Right renal pelvis (tissue), 4 donors: ENCODE measurements around the gene PPP1R1C. TPM values are rescaled to one million over a fixed set of nuclear protein-coding genes. Genes with fewer than 3 reads are reported as not detected.
"Not testable (repeated sequence)": the region's sequence is repeated elsewhere in the genome, so short reads cannot be mapped to it uniquely, and the experiment has no call there.

ENCODE experiments used
- DNase-seq, 4 donors: peaks; one replicate each; pipeline ENCODE4 v3.0.0-alpha.2; 2013; ENCODE audit warnings: low read depth in 4 of 4, low spot score in 3 of 4, missing footprints in 1 of 4
- polyA plus RNA-seq, 4 donors: library from polyadenylated mRNA; unstranded; fragments of 120-200 nt; gene quantifications; one replicate each; pipeline ENCODE4 v1.2.1, GENCODE V29; 2013; ENCODE audit not compliant: insufficient read length in 4 of 4

The PPP1R1C gene, protein sequence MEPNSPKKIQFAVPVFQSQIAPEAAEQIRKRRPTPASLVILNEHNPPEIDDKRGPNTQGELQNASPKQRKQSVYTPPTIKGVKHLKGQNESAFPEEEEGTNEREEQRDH
- polyA plus RNA-seq, result 1 to 10 TPM; 1.6 to 2.3 (median 1.9) TPM

DNA sequence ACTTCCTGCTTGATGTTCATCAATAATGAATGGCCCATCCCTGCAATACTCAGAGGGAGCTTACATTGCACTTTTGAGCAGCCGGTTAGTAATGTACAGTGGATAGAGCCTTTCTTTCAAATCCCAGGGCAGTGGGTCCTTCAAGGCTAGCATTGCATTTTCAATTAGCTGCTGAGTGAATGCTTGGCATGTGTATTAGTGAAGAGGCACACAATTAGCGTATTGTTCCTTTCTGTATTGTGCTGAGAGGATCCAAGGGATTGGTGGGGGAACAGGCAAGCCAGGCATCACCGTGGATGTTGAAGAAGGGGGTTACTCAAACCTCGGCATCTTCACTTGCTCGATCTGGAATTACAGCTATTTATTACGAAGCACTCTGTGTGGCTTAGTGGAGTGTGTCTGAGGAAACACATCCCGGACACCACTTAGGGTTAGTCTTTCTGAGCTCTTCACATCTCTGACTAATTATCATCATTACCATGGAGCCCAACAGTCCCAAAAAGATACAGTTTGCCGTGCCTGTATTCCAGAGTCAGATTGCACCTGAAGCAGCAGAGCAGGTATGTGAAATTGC is at the start of gene PPP1R1C:
Gene PPP1R1C (plus strand): TSS at position 222 of the 574 bp plus-strand sequence. CDS start 258 bp downstream, at position 480.
- DNase-seq, result no peak

DNA sequence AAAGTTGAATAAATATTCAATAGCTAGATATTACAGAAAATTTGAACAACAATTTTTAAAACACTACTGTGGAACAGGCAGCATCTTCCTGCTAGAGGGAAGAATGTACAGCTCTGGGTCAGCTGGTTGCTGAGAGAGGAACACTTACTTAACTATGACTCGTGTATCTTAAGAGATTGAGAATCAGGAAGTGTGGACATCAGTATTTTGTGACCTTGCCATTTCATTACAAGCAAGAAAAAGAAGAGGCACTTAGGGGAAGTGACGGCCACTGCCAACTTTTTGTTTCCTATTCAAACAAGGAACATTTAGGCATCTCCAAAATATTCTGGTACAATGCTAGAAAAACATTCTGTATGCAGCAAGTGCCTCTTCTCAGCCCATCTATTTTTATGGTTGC is 48.2 kb upstream of the PPP1R1C start:
- no peak for DNase-seq

DNA sequence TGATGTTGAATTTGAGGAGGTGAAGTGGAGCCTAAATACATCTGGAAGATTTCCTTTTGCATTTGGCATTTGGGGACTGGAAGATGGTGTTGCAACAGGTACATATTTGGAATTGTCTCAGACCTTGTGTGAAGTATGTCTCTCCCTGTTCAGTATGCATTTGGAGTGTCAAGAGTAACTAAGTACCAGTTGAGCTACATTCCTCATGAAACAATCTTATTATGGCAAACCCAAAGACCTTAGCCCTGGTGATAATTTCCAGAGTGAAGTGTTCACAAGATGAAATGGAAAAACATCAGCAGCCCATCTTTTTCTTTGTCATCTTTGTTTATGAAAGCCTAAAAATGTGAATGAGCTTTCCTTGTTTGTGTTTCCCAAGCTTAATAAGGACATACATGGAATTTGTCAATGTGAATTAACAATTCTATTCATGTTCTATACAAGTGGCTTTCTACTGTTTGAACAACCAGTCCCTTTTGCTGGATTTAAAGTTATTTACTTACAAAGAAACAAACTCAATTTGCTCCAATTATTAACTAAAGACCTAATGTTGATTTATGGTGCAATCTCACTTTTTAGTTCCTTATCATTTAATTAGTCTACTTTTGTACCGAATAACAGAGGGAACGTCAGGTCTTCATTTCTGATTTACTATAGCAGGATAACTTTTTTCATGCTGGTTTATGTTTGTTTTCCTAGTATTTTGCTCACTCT is 42.1 kb upstream of the PPP1R1C start:
- no peak for DNase-seq

DNA sequence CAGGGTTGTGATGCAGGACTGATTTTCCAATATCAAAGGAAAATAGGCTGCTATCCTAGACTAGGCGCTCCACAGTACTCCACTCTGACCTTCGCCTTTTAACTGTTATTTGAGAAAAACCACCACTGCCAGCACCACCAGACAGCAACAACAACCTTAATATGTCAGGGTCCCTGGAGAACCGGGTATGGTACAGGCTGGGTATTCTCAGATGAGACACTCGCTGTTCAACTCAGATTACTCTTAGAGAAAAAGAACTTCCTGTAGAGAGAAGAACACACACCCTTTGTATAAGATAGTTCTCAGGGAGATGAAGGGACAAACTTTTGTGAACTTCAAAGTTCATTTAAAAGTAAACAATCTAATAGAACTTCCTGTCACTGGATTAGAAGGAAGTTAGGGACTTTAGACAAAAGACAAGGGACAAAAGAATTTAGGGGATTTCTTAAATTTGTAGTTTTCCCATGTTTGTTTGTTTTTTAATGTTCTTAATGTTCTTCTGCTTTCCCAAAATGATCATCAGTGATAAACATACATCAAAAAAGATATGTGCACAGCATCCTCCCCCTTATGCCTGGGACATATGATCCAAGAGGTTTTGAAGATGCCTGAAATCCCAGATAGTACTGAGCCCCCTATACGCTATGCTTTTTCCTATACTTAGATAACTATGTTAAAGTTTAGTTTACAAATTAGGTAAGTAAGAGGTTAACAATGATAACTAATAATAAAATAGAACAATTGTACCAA is 41.3 kb upstream of the PPP1R1C start:
- DNase-seq, result no peak

DNA sequence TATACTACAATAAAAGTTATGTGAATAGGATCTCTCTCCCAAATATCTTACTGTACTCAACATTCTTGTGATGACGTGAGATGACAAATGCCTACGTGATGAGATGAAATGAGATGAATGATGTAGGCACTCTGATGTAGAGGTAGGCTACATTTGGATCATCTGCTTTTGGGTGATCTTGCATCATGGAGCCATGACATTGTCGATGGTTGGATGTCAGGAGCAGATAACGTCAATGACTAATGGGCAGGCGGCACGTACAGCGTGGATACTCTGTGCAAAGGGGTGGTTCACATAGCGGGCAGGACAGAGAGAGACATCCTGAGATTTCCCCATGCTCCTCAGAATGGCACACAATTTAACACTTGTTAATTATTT is 40.8 kb upstream of the PPP1R1C start:
- DNase-seq, result no peak

DNA sequence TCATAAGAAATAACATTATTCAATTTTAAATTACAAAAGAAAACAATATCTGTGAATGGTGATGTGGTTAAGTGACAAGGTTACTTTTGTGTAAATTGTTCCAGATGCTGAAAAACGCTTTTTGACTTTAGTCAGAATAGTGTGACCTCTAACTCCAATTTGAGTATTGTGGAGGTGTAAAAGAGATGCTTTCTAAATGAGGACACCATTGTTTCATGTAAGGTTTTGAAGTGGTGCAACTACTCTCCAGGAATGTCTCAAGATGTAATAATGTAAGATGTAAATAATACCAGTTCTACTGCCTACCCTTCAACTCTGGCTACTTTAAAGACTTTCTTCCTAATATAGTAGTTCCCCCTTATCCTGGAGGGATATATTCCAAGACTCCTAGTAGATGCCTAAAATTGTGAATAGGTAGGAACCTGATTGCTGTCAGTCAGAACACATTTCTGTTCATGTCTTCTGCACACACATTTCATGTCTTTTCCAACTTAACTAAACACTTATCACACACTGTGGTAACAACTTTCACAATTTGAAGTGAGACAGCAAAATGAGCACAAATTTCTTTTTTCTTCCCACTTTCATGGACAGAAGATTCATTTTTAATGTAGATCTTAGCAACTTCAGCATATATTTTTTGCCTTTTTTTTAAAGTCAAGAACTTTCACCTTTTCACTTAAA is 39.1 kb upstream of the PPP1R1C start:
- DNase-seq, result no peak

DNA sequence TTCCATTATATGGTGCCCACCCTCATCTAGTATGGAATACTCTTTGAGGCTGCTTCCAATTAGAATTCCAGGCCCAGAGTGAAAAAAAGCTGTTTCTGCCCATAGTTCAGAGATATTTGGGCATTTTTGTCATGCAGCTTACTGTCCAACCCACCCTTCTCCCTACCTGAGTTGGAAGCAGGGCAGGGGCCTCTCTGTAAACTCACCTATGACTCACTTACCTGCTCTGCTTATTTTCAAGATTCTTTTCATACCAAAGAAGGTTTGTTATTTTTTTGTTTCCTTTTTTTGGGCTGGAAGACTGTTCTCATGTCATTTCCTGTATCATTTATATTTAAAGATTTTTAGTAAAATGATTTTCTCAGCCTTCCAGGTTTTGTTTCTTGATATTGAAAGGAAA is 38.4 kb upstream of the PPP1R1C start:
- no peak for DNase-seq

DNA sequence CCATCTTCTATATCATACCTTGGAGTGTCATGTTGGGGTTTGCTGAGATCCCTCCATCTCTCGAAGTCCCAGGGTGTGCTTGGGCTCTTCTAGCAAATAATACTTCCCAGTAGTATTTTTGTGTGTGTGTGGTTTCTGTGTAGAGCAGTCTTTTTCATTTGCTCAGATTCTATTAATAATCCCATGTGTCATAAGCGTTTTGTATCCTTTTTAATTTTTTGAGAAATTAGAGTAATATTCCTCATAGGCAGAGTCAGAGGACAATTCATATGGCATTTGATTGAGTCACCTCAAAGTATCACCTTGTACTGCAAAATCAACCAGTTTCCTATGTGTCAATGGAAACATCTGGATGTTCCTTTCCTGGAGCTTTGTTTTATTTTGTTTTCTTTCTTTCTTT is 37.4 kb upstream of the PPP1R1C start:
- DNase-seq, result no peak

DNA sequence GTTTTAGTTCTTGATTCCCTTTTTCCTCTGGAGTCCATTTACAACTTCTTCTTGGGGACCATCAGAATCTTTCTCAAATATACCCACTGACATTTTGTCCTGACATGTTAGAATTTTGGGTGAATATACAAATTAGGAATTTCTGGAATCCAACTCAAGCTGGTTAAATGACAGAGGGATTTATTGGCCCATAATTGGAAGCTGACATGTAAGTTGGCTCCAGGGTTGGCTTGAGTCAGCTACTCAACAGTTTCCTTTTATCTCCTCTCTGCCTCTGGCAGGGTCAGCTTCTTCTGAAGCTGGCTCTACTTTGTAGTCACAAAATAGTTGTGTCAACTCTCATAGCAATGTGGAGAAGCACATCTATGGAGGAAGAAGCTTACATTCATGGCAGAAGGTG is 36.6 kb upstream of the PPP1R1C start:
- DNase-seq, result no peak

DNA sequence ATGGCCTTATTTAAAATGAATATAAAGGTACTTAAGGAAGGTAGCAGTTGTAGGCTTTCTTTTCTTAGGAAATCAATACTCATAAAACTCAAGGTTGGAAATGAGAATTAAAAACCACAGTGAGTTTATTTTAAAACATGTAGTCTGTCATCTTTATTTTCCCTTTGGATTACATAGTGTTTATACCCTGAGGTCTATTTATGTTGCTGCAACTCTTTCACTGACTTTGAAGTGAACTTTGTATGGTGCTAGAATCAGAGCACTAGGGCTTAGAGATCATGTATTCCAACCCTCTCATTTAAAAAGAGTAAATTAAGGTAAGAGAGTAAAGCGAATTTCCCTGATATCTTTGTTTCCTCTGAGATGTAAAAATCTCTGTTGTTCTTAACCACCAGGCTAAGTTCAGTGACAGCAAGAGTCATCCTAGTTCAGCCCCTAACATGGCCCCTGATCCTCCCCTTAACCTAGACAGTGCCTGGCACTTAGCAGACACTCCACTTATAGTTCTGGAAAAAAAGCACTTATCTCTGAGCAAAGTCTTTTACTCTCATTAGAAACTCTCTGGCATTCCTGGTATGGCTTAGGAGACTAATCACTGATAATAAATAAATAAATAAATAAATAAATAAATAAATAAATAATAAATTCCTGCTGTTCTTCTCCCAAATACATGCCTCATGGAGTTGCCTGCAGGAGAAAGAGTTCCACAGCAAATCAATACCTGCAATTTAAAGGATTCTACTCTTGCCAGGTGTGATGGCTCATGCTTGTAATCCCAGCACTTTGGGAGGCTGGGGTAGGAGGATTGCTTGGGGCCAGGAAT is 33.0 kb upstream of the PPP1R1C start:
- DNase-seq, result no peak

DNA sequence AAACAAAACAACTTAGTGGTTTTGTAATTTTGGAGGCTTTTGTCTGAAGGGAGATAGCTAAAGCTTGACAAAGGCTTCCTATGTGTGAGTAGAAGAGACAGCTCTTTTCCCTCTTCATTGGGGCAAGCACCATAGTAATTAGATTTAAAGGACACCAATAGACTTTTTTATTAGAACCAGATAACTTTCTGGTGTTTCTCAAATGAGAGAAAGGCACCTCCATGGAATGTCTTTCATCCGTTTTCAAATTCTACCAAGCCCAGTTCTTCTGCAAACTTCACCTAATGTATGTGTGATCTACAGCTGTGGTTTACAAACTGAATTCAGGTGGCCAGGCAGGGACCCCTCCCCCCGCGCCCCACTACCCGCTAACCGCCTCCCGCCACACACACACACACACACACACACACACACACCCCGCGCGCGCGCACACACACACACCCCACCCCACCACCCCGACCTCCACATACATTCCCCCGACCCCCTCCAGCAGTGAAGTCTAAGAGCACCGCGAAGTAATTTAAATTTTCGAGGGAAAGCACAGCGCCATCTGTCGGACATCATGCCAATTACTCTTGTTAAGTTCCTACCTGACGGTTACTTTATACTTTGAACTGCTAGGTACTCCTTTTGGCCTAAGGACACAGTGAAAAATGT is 31.6 kb upstream of the PPP1R1C start:
- peak; percentile 66 to 78 (median 71) for DNase-seq

DNA sequence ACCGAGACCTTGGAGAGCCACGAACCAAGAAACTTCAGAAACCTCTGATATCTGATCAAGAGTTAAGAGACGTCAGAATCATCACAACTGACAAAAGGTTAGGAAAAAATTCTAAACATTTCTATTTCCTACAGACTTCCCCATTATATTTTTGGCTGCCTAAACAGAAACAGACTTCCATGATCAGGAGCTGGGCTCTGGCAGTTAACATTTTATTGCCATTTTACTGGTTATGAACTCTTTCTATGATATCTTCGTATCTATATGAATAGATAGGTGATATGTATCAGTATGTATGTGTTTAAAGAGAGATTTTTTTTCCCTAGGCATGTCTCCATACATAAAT is 31.1 kb upstream of the PPP1R1C start:
- no peak for DNase-seq

DNA sequence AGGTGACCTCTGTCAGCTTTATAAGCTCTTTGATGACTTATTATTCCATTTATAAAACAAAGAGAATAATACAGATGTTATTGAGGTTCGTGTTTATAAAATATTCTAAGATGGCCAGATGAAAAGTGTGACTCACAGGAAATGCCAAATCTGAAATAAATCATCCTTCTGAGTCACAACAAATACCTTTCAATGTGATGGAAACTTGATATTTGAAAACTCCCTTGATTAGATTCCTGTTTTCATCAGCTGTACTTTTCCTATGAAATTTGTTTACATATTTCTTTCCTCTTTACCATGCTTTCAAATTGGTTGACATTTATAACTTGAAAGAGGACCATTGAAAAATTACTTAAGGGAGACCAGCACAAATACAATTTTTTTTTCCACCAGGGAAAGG is 30.6 kb upstream of the PPP1R1C start:
- no peak for DNase-seq

DNA sequence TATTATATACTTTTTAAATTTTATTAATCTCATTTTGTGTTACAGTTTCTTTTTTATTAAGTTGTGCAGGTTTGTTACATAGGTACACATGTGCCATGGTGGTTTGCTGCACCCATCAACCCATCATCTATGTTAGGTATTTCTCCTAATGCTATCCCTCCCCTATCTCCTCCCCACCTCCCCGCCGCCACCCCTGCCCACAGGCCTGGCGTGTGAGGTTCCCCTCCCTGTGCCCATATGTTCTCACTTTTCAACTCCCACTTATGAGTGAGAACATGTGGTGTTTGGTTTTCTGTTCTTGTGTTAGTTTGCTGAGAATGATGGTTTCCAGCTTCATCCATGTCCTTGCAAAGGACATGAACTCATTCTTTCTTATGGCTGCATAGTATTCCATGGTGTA is 29.8 kb upstream of the PPP1R1C start:
- DNase-seq, result not testable (repeated sequence)

DNA sequence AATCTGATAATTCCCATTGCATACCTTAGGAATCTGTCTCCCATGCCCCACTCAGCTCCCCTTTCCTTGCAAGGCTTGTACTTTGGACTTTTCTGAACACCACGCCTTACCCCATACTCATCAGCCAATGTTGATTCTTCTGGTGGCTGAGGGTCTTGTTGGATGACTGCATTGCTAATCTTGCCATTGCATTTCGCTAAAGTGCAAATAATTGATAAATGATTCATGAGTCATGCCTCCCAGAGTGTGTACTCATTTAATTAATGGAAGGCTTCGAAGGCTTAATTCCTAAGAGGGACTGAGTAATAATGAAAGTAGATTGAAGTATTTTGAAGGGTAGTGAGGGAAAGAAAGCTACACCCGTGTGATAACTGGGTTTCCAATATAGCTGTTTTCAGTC is 28.0 kb upstream of the PPP1R1C start:
- DNase-seq, result no peak

DNA sequence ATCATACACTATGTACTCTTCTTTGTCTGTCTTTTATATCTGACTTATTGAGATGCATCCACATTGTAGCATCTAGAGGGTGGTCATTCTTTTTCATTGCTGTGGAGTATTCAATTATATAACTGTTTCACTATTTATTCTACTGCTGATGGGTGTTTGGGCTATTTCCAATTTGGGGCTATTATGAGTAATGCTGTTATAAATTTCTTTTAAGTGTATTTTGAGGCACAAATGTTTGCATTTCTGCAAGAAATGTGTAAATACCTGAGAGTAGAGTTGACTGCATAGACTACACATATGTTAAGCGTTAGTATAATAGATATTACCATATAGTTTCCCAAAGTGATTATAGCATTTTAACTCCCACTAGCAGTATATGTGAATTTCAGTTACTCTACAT is 26.9 kb upstream of the PPP1R1C start:
- DNase-seq, result no peak

DNA sequence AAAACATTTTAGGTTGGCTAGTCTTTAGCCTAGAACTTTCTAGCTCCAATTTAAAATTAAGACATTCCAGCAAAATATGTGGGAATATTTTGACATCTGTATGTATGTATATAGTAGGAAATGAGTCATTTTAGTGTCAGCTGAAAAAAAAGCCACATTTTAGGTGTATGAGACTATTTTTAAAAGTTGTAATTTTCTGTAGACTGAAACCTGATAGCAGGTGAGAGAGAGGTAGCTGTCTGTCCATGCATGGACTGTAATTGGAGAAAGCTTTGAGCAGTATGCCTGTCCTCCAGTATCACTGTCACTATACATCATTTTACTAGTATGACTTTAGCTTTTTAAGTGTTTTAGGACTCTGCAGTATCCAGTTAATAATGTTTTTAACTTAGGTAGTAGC is 26.1 kb upstream of the PPP1R1C start:
- DNase-seq, result no peak

DNA sequence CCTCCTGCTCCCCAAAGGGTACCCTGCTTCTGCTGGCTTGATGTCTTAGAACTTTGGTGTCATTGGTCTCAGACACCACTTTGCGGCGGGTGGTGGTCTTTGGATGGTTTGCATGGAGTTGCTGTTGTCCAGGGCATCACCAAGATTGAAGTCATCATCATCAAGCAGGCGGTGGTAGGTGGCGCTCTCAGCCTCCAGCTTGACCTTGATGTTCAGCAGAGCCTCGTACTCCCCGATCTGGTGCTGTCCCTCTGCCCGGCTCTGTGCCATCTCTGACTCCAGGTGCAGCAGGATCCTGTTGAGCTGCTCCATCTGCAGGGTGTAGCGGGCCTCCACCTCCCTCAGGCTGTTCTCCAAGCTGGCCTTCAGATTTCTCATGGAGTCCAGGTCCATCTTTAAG is 24.5 kb upstream of the PPP1R1C start:
- not testable (repeated sequence) for DNase-seq

DNA sequence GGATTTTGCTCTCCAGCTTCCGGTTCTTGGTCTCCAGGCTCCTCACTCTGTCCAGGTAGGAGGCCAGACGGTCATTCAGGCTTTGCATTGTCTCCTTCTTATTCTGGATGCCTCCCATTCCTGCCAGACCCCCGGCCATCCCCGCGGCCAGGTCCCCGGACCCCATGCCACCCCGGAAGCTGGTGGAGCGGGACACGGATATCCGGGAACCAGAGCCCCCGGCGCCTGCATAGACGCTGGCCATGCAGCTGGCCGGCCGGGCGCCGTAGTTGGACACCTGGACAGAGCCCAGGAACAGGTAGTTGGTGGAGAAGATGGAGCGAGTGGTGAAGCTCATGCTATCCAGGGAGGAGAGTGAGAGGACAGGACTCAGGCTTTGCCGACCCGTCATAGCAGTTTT is 23.5 kb upstream of the PPP1R1C start:
- no peak for DNase-seq
